Body of pancreas (tissue), 4 donors: Measurements from ENCODE around the gene C5AR2. TPM values are rescaled to one million over a fixed set of nuclear protein-coding genes. Genes with fewer than 3 reads are reported as not detected.

Experiments used
- ATAC-seq: fragments of 150-250 bp; one replicate; pipeline ENCODE4 v1.9.1; 2016
- DNase-seq, 4 donors: peaks; one replicate each; pipeline ENCODE4 v3.0.0-alpha.2; 2019
- H3K27ac ChIP-seq, 4 donors: fragments of 200-600 bp; sonication (generic); 1 replicate in 3 of 4; 2 replicates in 1 of 4; pipeline versions ENCODE4 v1.5.1 to v1.6.1; 2016 to 2019; ENCODE audit warnings: mild to moderate bottlenecking in 1 of 4, mixed read lengths in 1 of 4, moderate library complexity in 1 of 4
- H3K27me3 ChIP-seq, 2 donors: fragments of 200-600 bp; sonication (generic); one replicate each; pipeline ENCODE4 v1.6.0; 2016; ENCODE audit warnings: mild to moderate bottlenecking in 1 of 2
- H3K36me3 ChIP-seq, 2 donors: fragments of 200-600 bp; sonication (generic); replicated peaks in 1 of 2; 2 replicates each; pipeline ENCODE4 v1.5.1; 2016; ENCODE audit warnings: low read depth in 2 of 2; ENCODE audit not compliant: insufficient read depth in 1 of 2
- H3K4me1 ChIP-seq: fragments of 200-600 bp; sonication (generic); one replicate; pipeline ENCODE4 v1.6.0; 2016
- H3K4me3 ChIP-seq, 2 donors: fragments of 200-600 bp; sonication (generic); 1 replicate in 1 of 2; 2 replicates in 1 of 2; pipeline ENCODE4 v1.5.1; 2016 to 2019
- H3K9me3 ChIP-seq, 3 donors: fragments of 200-600 bp; sonication (generic); 1 replicate in 2 of 3; 2 replicates in 1 of 3; pipeline ENCODE4 v1.5.1; 2016
- CTCF ChIP-seq, 7 experiments: fragments of 450-650 bp in 4 of 7; fragments of 200-600 bp in 3 of 7; sonication (generic) in 3 of 7; IDR thresholded peaks; one replicate each; pipeline ENCODE4 v1.5.1; 2016 to 2019; ENCODE audit warnings: antibody characterized with exemption in 7 of 7
- POLR2A ChIP-seq, 3 donors: fragments of 450-650 bp; IDR thresholded peaks; one replicate each; pipeline ENCODE4 v1.6.1; 2016; ENCODE audit warnings: antibody characterized with exemption in 3 of 3, mild to moderate bottlenecking in 2 of 3
- WGBS, 2 donors: methylation state at CpG; one replicate each; pipeline ENCODE4 v1.1.5; 2017; 5-methylcytosine and 5-hydroxymethylcytosine counted together
- intact Hi-C: fragments of 100-400 bp; cut with DNase I; formaldehyde crosslinking; loops from one replicate; pipeline ENCODE4 v1.15.1; 2023
- total RNA-seq, 2 donors: library from RNA; depleted of rRNA; stranded (reverse); fragments of >200 nt; gene quantifications; one replicate each; pipeline ENCODE4 v1.1.0, GENCODE V29; 2016

Gene C5AR2
- total RNA-seq, 2 donors from 2014 or later, result 0.52 TPM; not detected in 1

GRCh38 chr19:47350630-47351029 is 18.7 kb downstream of the C5AR2 start:
- 81 to 85% methylated on average over 6 of the region's 6 CpGs for WGBS, 2 donors
- Histone ChIP-seq H3K4me3 (no peak overlapping the region), H3K36me3 (peaks cover 0 to 9% of the 10 kb centered on the region in 2 donors), H3K27me3 (no peaks in the 10 kb centered on the region), H3K4me1 (peaks cover 36% of the 10 kb centered on the region), H3K27ac (no peak overlapping the region), H3K9me3 (no peaks in the 10 kb centered on the region)
- ATAC-seq (no peak), DNase-seq (no peak)
- intact Hi-C loops, result no loop called here
- TF ChIP-seq POLR2A (IDR thresholded peaks at IDR 0.05) (no peak), CTCF (IDR thresholded peaks at IDR 0.05) (no peak)

- intact Hi-C loops, result no loop called here
- TF ChIP-seq POLR2A (IDR thresholded peaks at IDR 0.05) (no peak), CTCF (IDR thresholded peaks at IDR 0.05) (no peak)
- no peak for DNase-seq
- no peak for ATAC-seq
- no peak overlapping the region for H3K4me3 ChIP-seq
- H3K27ac ChIP-seq, result no peak overlapping the region
- H3K36me3 ChIP-seq, result peaks cover 0 to 14% of the 10 kb centered on the region in 2 donors
- WGBS, 2 donors, result 85 to 90% methylated on average over 3 of the region's 3 CpGs
- peaks cover 36% of the 10 kb centered on the region for H3K4me1 ChIP-seq
- H3K9me3 ChIP-seq, result no peaks in the 10 kb centered on the region
- H3K27me3 ChIP-seq, result no peaks in the 10 kb centered on the region
Observed at GRCh38 chr19:47351548-47351947, 19.6 kb downstream of the C5AR2 start.

- Histone ChIP-seq H3K4me1 (peaks cover 36% of the 10 kb centered on the region), H3K27me3 (no peaks in the 10 kb centered on the region), H3K27ac (no peak overlapping the region), H3K9me3 (no peaks in the 10 kb centered on the region), H3K36me3 (peaks cover 0 to 15% of the 10 kb centered on the region in 2 donors), H3K4me3 (no peak overlapping the region)
- TF ChIP-seq CTCF (IDR thresholded peaks at IDR 0.05) (no peak), POLR2A (IDR thresholded peaks at IDR 0.05) (no peak)
- intact Hi-C loops, result no loop called here
- ATAC-seq (no peak), DNase-seq (no peak)
- WGBS, 2 donors, result 50 to 53% methylated on average over 2 of the region's 2 CpGs
Observed at GRCh38 chr19:47352095-47352494, 20.1 kb downstream of the C5AR2 start.

- Histone ChIP-seq H3K4me3 (no peak overlapping the region), H3K36me3 (peaks cover 7 to 26% of the 10 kb centered on the region in 2 donors), H3K27ac (no peak overlapping the region), H3K9me3 (no peaks in the 10 kb centered on the region), H3K4me1 (peaks cover 35% of the 10 kb centered on the region), H3K27me3 (no peaks in the 10 kb centered on the region)
- ATAC-seq, result no peak
- DNase-seq, result peak; percentile 65 to 84 (median 78)
- intact Hi-C loops, result no loop called here
- TF ChIP-seq POLR2A (IDR thresholded peaks at IDR 0.05) (no peak), CTCF (IDR thresholded peaks at IDR 0.05) (peak in 2 of 7 experiments; percentile 18)
- WGBS, 2 donors, result 39 to 58% methylated on average over 13 to 22 of the region's 24 CpGs
Observed at GRCh38 chr19:47353307-47353712, 21.3 kb downstream of the C5AR2 start.

- WGBS, 2 donors, result 71 to 80% methylated on average over 6 of the region's 6 CpGs
- ATAC-seq (no peak), DNase-seq (peak in 2 of 4 donors; percentile 50 to 52)
- TF ChIP-seq POLR2A (IDR thresholded peaks at IDR 0.05), result no peak
- TF ChIP-seq CTCF (IDR thresholded peaks at IDR 0.05), result no peak
- peaks cover 14% of the 10 kb centered on the region for H3K4me1 ChIP-seq
- H3K36me3 ChIP-seq, result peaks cover 7 to 37% of the 10 kb centered on the region in 2 donors
- no peaks in the 10 kb centered on the region for H3K27me3 ChIP-seq
- no peaks in the 10 kb centered on the region for H3K9me3 ChIP-seq
- intact Hi-C loops, result no loop called here
- H3K4me3 ChIP-seq, result no peak overlapping the region
- H3K27ac ChIP-seq, result no peak overlapping the region
Observed at GRCh38 chr19:47356900-47357299, 24.9 kb downstream of the C5AR2 start.
